ENCODE measurements around the gene WNT9A.
"Not testable (repeated sequence)": the region's sequence is repeated elsewhere in the genome, so short reads cannot be mapped to it uniquely, and the experiment has no call there.

WNT9A gene

GRCh38 chr1:227885648-227886502, 61.9 kb downstream of the WNT9A start:
- ATAC-seq (peak; percentile 19), DNase-seq (peak in 1 of 2 donors; percentile 5)
- Mint-ChIP-seq H3K4me1 (peaks cover 50% of the 10 kb centered on the region), H3K4me3 (peak overlapping the region in 1 of 2 donors; percentile 43), H3K27ac (peak overlapping the region; percentile 59 to 91), H3K9me3 (no peaks in the 10 kb centered on the region), H3K27me3 (no peaks in the 10 kb centered on the region)

GRCh38 chr1:227885135-227885647, 62.5 kb downstream of the WNT9A start:
- Mint-ChIP-seq H3K4me1 (peaks cover 46% of the 10 kb centered on the region), H3K27me3 (no peaks in the 10 kb centered on the region), H3K9me3 (no peaks in the 10 kb centered on the region), H3K27ac (peak overlapping the region in 1 of 2 donors; percentile 91), H3K4me3 (peak overlapping the region in 1 of 2 donors; percentile 43)
- ATAC-seq (no peak), DNase-seq (peak in 1 of 2 donors; percentile 11)

- Mint-ChIP-seq H3K27me3 (no peaks in the 10 kb centered on the region), H3K27ac (no peak overlapping the region), H3K4me3 (no peak overlapping the region), H3K4me1 (peaks cover 39% of the 10 kb centered on the region), H3K9me3 (no peaks in the 10 kb centered on the region)
- DNase-seq (peak in 1 of 2 donors; percentile 2), ATAC-seq (no peak)
Observed at GRCh38 chr1:227884370-227885134, 63.2 kb downstream of the WNT9A start.

GRCh38 chr1:227883641-227884301, 64.0 kb downstream of the WNT9A start:
- Mint-ChIP-seq H3K27me3 (no peaks in the 10 kb centered on the region), H3K4me3 (no peak overlapping the region), H3K4me1 (peaks cover 36% of the 10 kb centered on the region), H3K9me3 (no peaks in the 10 kb centered on the region), H3K27ac (no peak overlapping the region)
- DNase-seq: no peak
- no peak for ATAC-seq

- Mint-ChIP-seq H3K27me3 (no peaks in the 10 kb centered on the region), H3K9me3 (no peaks in the 10 kb centered on the region), H3K4me3 (no peak overlapping the region), H3K4me1 (peaks cover 36% of the 10 kb centered on the region), H3K27ac (no peak overlapping the region)
- DNase-seq (peak in 1 of 2 donors; percentile 0), ATAC-seq (no peak)
Observed at GRCh38 chr1:227883073-227883520, 64.6 kb downstream of the WNT9A start.

- H3K9me3 Mint-ChIP-seq: no peaks in the 10 kb centered on the region
- no peak overlapping the region for H3K27ac Mint-ChIP-seq
- DNase-seq: no peak
- no peaks in the 10 kb centered on the region for H3K27me3 Mint-ChIP-seq
- no peak for ATAC-seq
- H3K4me3 Mint-ChIP-seq: no peak overlapping the region
- H3K4me1 Mint-ChIP-seq: peaks cover 18% of the 10 kb centered on the region
Observed at GRCh38 chr1:227880342-227880924, 67.3 kb downstream of the WNT9A start.

GRCh38 chr1:227877810-227878209, 69.9 kb downstream of the WNT9A start:
- H3K27me3 Mint-ChIP-seq, H3K4me1 Mint-ChIP-seq, H3K4me3 Mint-ChIP-seq, DNase-seq, H3K27ac Mint-ChIP-seq, ATAC-seq: not testable (repeated sequence)
- H3K9me3 Mint-ChIP-seq: peaks cover 7 to 22% of the 10 kb centered on the region in 2 donors

- not testable (repeated sequence) for H3K27ac Mint-ChIP-seq, DNase-seq, H3K4me3 Mint-ChIP-seq, H3K27me3 Mint-ChIP-seq, ATAC-seq
- Mint-ChIP-seq H3K4me1 (peaks cover 29% of the 10 kb centered on the region), H3K9me3 (peaks cover 7 to 25% of the 10 kb centered on the region in 2 donors)
Observed at GRCh38 chr1:227871892-227872291, 75.8 kb downstream of the WNT9A start.

GRCh38 chr1:227870366-227870765, 77.4 kb downstream of the WNT9A start:
- no peak for ATAC-seq

GRCh38 chr1:227869851-227870305, 77.9 kb downstream of the WNT9A start:
- DNase-seq (no peak), ATAC-seq (peak; percentile 52)
- Mint-ChIP-seq H3K4me1 (peaks cover 29% of the 10 kb centered on the region), H3K27me3 (no peaks in the 10 kb centered on the region), H3K4me3 (peak overlapping the region in 1 of 2 donors; percentile 7), H3K27ac (peak overlapping the region in 1 of 2 donors; percentile 77), H3K9me3 (peaks cover 11 to 32% of the 10 kb centered on the region in 2 donors)

More at GRCh38 chr1:227870366-227870765, 77.4 kb downstream of the WNT9A start:
- peak overlapping the region in 1 of 2 donors; percentile 77 for H3K27ac Mint-ChIP-seq
- DNase-seq: no peak
- H3K4me1 Mint-ChIP-seq: peaks cover 29% of the 10 kb centered on the region
- peak overlapping the region in 1 of 2 donors; percentile 7 for H3K4me3 Mint-ChIP-seq
- peaks cover 7 to 32% of the 10 kb centered on the region in 2 donors for H3K9me3 Mint-ChIP-seq
- H3K27me3 Mint-ChIP-seq: no peaks in the 10 kb centered on the region

- Mint-ChIP-seq H3K27ac (peak overlapping the region in 1 of 2 donors; percentile 58), H3K27me3 (no peaks in the 10 kb centered on the region)
Observed at GRCh38 chr1:227869279-227869842, 78.4 kb downstream of the WNT9A start.

More at GRCh38 chr1:227869279-227869842, 78.4 kb downstream of the WNT9A start:
- Mint-ChIP-seq H3K4me3 (no peak overlapping the region), H3K9me3 (peaks cover 16 to 32% of the 10 kb centered on the region in 2 donors), H3K4me1 (peaks cover 29% of the 10 kb centered on the region)
- ATAC-seq (peak; percentile 18), DNase-seq (no peak)

Data from stimulated activated naive CD8-positive, alpha-beta T cell treated with anti-CD3 and anti-CD28 coated beads, Interleukin-15, amount 100 ng/mL, for 72 hours (primary cell).